Fibroblast of lung (primary cell): ENCODE data around the gene ADCY5.

Experiments
- CTCF ChIP-seq, 2 donors: IDR thresholded peaks in 1 of 2; conservative IDR thresholded peaks in 1 of 2; 1 replicate in 1 of 2; 2 replicates in 1 of 2; pipeline ENCODE4 v1.5.1; 2011 to 2012; ENCODE audit warnings: low read length in 2 of 2, control low read depth in 1 of 2, inconsistent platforms in 1 of 2, low read depth in 1 of 2, mild to moderate bottlenecking in 1 of 2
- EZH2 ChIP-seq: IDR thresholded peaks from 2 replicates; pipeline ENCODE4 v1.5.1; 2012; ENCODE audit warnings: low read length, control low read depth, mild to moderate bottlenecking; ENCODE audit errors: missing control alignments

- TF ChIP-seq EZH2 (no peak), CTCF (conservative IDR thresholded peaks at IDR 0.05 in 1 of 2, IDR thresholded peaks at IDR 0.05 in 1 of 2; ENCODE audit: low read depth in 1 of 2, low read length in 2 of 2) (no peak)
These were observed 19.3 kb downstream of the ADCY5 start for GRCh38 chr3:123429362-123430125.
